T-helper 17 cell (primary cell): Measurements from ENCODE around the gene SETBP1. TPM values are rescaled to one million over a fixed set of nuclear protein-coding genes. Genes with fewer than 3 reads are reported as not detected.

ENCODE experiments used
- ATAC-seq: fragments of 150-1000 bp; cut with Tn5 transposase; 2 replicates; pipeline ENCODE4 v1.10.0; 2021; ENCODE audit warnings: mild to moderate bottlenecking, moderate library complexity
- DNase-seq, 3 donors: peaks; one replicate each; pipeline versions ENCODE4 v3.0.0 to v3.0.0-alpha.2; 2020 to 2021
- H3K9me3 ChIP-seq: one replicate; pipeline ENCODE4 v1.7.0; 2013; ENCODE audit warnings: low read length, mild to moderate bottlenecking; ENCODE audit not compliant: control insufficient read depth, poor library complexity, severe bottlenecking
- H3K27ac Mint-ChIP-seq: one replicate; pipeline ENCODE4 v1.8.0; 2022; ENCODE audit warnings: mild to moderate bottlenecking, moderate library complexity, mixed read lengths
- H3K27me3 Mint-ChIP-seq: one replicate; pipeline ENCODE4 v1.8.0; 2022; ENCODE audit warnings: mixed read lengths
- H3K36me3 Mint-ChIP-seq: one replicate; pipeline ENCODE4 v1.8.0; 2022; ENCODE audit warnings: low read depth, mixed read lengths
- H3K4me1 Mint-ChIP-seq: one replicate; pipeline ENCODE4 v1.8.0; 2022; ENCODE audit warnings: mild to moderate bottlenecking, mixed read lengths
- H3K4me3 Mint-ChIP-seq: one replicate; pipeline ENCODE4 v1.8.0; 2022; ENCODE audit warnings: mild to moderate bottlenecking, moderate library complexity, mixed read lengths
- total RNA-seq, 4 donors: library from RNA in 2 of 4; stranded (reverse) in 2 of 4; gene quantifications; one replicate each; pipeline ENCODE4 v1.2.3 and lab custom pipeline; 2022 to 2026

The SETBP1 gene
- total RNA-seq, 2 donors from 2014 or later = 0.83 to 3.6 TPM

GRCh38 chr18:44896846-44897245, 216.2 kb downstream of the SETBP1 start:
- DNase-seq = no peak
- H3K9me3 ChIP-seq = no peaks in the 10 kb centered on the region
- ATAC-seq = no peak
- H3K36me3 Mint-ChIP-seq = no peaks in the 10 kb centered on the region
- H3K27ac Mint-ChIP-seq = no peak overlapping the region
- no peak overlapping the region for H3K4me3 Mint-ChIP-seq
- peaks cover 8% of the 10 kb centered on the region for H3K27me3 Mint-ChIP-seq
- H3K4me1 Mint-ChIP-seq = peaks cover 19% of the 10 kb centered on the region

DNA sequence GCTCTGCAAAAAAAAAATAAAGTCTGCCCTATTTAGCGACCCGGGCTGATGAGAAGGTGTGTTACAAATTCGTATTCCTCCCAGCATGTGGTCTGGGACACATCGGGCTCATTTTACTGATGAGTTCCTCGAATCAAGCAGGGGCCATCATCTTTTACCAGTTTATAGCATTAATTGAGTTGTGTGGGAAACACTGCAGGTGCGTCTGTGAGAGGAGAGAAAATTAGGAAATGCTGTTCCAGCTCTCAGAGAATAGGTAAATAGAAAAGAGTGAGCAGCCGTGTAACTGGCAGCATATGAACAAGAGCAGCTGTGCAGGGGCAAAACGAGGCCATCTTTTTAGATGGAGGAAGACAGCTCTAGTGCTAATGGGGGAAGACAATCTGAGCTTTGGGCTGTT, 216.7 kb downstream of the SETBP1 start:
- H3K9me3 ChIP-seq = no peaks in the 10 kb centered on the region
- no peak for ATAC-seq
- peaks cover 19% of the 10 kb centered on the region for H3K4me1 Mint-ChIP-seq
- DNase-seq = no peak
- H3K4me3 Mint-ChIP-seq = no peak overlapping the region
- H3K27me3 Mint-ChIP-seq = peaks cover 8% of the 10 kb centered on the region
- no peak overlapping the region for H3K27ac Mint-ChIP-seq
- no peaks in the 10 kb centered on the region for H3K36me3 Mint-ChIP-seq

DNA sequence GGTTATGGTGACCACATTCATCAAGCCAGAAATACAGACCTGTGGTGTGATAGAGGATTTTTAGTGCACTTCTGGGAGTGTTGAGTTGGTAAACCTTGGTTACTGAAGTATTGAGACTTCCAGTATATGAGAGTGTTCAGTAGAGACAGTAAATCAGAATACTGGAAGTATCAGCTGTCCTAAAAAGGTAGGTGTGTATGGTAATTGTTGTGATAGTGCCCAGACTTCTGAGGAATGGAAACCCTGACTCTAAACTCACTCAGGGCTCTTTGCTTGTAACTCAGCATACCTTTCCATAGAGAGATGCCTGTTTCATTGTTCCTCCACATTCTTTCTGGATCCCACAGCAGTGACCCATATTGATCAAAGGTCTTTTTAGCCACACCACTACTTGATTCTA, 217.1 kb downstream of the SETBP1 start:
- DNase-seq (no peak), ATAC-seq (no peak)
- Mint-ChIP-seq H3K27ac (no peak overlapping the region), H3K27me3 (peaks cover 8% of the 10 kb centered on the region), H3K36me3 (no peaks in the 10 kb centered on the region), H3K4me1 (peaks cover 19% of the 10 kb centered on the region), H3K4me3 (no peak overlapping the region)
- H3K9me3 ChIP-seq = no peaks in the 10 kb centered on the region

- H3K4me1 Mint-ChIP-seq = peaks cover 21% of the 10 kb centered on the region
- no peak for ATAC-seq
- peaks cover 14% of the 10 kb centered on the region for H3K27me3 Mint-ChIP-seq
- DNase-seq = no peak
- H3K27ac Mint-ChIP-seq = no peak overlapping the region
- no peak overlapping the region for H3K4me3 Mint-ChIP-seq
- H3K9me3 ChIP-seq = no peaks in the 10 kb centered on the region
- H3K36me3 Mint-ChIP-seq = no peaks in the 10 kb centered on the region
Observed at GRCh38 chr18:44898498-44898897, 217.8 kb downstream of the SETBP1 start.

GRCh38 chr18:44899832-44900231, 219.1 kb downstream of the SETBP1 start:
- Mint-ChIP-seq H3K36me3 (no peaks in the 10 kb centered on the region), H3K4me3 (no peak overlapping the region)
- DNase-seq = no peak

DNA sequence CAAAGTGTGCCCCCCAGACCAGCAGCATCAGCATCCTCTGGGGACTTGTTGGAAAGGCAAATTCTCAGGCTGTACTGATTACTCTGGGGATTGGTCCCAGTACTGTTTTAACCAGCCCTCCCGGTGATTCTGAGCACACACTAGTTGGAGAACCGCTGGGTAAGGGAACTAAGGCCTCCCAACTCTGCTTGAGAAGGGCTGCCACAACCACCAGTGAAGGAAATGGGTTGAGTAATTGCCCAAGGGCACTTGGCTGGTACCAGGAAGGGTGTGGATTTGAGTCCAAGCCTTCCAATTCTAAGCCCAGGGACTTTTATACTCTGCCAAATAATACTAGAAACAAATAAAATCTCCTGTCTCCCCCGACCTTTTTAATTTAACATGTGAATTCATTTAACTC, 219.9 kb downstream of the SETBP1 start:
- no peaks in the 10 kb centered on the region for H3K36me3 Mint-ChIP-seq
- H3K27ac Mint-ChIP-seq = no peak overlapping the region
- DNase-seq = no peak
- H3K4me3 Mint-ChIP-seq = no peak overlapping the region
- H3K9me3 ChIP-seq = no peaks in the 10 kb centered on the region
- peaks cover 16% of the 10 kb centered on the region for H3K27me3 Mint-ChIP-seq
- no peak for ATAC-seq
- peaks cover 8% of the 10 kb centered on the region for H3K4me1 Mint-ChIP-seq

More at GRCh38 chr18:44899832-44900231, 219.1 kb downstream of the SETBP1 start:
- peaks cover 11% of the 10 kb centered on the region for H3K4me1 Mint-ChIP-seq
- peaks cover 14% of the 10 kb centered on the region for H3K27me3 Mint-ChIP-seq
- ATAC-seq = no peak
- H3K9me3 ChIP-seq = no peaks in the 10 kb centered on the region
- H3K27ac Mint-ChIP-seq = no peak overlapping the region

DNA sequence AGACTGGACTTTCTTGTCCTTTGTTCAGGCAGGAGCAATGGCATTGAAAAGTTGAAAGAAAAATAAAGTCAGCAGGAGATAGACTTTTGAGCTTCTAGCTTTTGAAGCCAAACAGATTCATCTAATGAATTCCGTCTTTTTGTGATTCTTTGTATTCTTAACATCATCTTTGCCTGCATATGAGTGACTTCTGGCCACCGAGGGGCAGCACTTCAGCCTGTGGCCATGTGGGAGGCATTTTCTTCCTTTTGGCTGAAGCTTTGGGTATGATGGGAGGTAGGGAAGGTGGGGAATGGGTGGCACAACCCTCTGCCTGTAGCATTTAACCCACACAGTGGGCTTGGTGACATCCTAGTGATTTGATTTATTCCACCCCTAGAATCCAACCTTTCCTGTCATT, 220.6 kb downstream of the SETBP1 start:
- Mint-ChIP-seq H3K27ac (no peak overlapping the region), H3K4me1 (peaks cover 7% of the 10 kb centered on the region), H3K4me3 (no peak overlapping the region), H3K36me3 (no peaks in the 10 kb centered on the region), H3K27me3 (peaks cover 22% of the 10 kb centered on the region)
- no peak for ATAC-seq
- no peak for DNase-seq
- H3K9me3 ChIP-seq = no peaks in the 10 kb centered on the region

DNA sequence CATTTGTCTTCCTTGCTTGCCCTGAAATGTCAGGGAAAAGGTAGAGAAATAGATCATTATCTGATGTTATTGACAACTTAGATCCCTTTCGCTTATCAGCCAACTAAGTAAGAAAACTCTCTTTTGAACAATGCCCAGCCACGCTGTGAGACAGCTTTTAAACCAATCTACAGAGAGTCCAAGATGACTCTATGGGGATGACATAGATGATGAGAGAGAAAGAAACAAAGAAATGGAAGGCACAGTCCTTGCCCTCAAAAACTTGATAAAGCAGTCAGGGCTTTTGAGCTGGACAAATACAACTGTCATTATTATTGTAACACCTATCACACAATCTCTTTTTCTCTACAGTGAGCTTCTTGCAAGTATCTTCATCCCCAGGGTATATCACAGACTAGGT, 222.6 kb downstream of the SETBP1 start:
- H3K27me3 Mint-ChIP-seq = peaks cover 22% of the 10 kb centered on the region
- no peaks in the 10 kb centered on the region for H3K9me3 ChIP-seq
- no peak for ATAC-seq
- H3K36me3 Mint-ChIP-seq = no peaks in the 10 kb centered on the region
- no peak overlapping the region for H3K4me3 Mint-ChIP-seq
- H3K27ac Mint-ChIP-seq = no peak overlapping the region
- peaks cover 3% of the 10 kb centered on the region for H3K4me1 Mint-ChIP-seq
- no peak for DNase-seq

DNA sequence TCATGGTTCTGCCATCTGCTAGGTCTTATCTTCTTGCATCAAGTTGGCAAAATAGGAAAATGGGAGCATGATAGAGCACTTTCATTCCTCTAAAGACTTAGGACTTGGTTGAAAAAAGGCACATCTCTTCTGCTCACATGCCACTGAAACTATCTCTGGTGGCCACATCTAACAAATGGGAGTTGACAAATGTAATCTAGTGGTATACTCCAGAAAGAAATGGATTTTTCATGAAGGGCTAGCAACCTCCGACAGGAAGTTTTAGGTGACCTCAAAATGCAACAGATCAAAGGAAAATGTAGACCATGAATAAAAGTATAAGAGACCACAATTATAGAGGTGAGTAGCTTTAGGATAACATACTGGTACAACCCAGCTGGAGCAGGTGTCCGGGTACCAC, 224.1 kb downstream of the SETBP1 start:
- Mint-ChIP-seq H3K4me1 (peaks cover 6% of the 10 kb centered on the region), H3K4me3 (no peak overlapping the region), H3K27ac (no peak overlapping the region), H3K36me3 (no peaks in the 10 kb centered on the region), H3K27me3 (peaks cover 22% of the 10 kb centered on the region)
- no peak for DNase-seq
- no peaks in the 10 kb centered on the region for H3K9me3 ChIP-seq
- ATAC-seq = no peak

DNA sequence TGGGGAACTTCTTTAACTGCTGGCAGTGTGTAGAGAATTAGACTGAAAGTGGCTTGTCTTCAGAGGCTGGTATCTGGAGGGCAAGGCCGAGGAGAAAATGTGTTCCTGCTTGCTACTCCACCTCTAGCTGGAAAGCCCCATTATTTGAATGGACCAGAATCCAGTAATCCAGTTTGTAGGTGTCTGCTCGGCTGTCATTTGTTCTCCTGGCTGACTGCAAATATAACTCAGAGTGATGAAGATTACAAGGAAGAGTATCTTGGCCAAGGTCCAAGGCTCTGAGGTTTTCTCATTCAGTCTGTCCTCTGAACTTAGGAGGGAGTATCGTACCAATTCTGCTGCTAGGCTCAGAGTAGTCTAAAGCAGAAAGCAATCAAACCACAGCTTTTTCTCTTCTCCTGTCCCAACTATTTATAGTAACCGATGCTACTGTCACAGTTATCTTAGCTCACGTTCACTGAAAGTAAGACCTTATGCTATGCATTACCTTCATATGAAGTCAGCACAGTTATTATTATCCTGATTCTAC, 228.6 kb downstream of the SETBP1 start:
- ATAC-seq (no peak), DNase-seq (no peak)
- Mint-ChIP-seq H3K36me3 (no peaks in the 10 kb centered on the region), H3K27me3 (peaks cover 33% of the 10 kb centered on the region), H3K27ac (no peak overlapping the region), H3K4me1 (peaks cover 3% of the 10 kb centered on the region), H3K4me3 (no peak overlapping the region)
- no peaks in the 10 kb centered on the region for H3K9me3 ChIP-seq

- no peak overlapping the region for H3K27ac Mint-ChIP-seq
- no peaks in the 10 kb centered on the region for H3K36me3 Mint-ChIP-seq
- ATAC-seq (no peak), DNase-seq (no peak)
- H3K4me3 Mint-ChIP-seq = no peak overlapping the region
- H3K27me3 Mint-ChIP-seq = peaks cover 40% of the 10 kb centered on the region
- peaks cover 3% of the 10 kb centered on the region for H3K4me1 Mint-ChIP-seq
- H3K9me3 ChIP-seq = no peaks in the 10 kb centered on the region
Observed at GRCh38 chr18:44911260-44911659, 230.6 kb downstream of the SETBP1 start.

GRCh38 chr18:44911773-44912172, 231.1 kb downstream of the SETBP1 start:
- Mint-ChIP-seq H3K36me3 (no peaks in the 10 kb centered on the region), H3K4me1 (peaks cover 3% of the 10 kb centered on the region), H3K27ac (no peak overlapping the region), H3K4me3 (no peak overlapping the region), H3K27me3 (peaks cover 45% of the 10 kb centered on the region)
- H3K9me3 ChIP-seq = no peaks in the 10 kb centered on the region
- DNase-seq = no peak
- ATAC-seq = no peak

GRCh38 chr18:44912740-44913478, 232.2 kb downstream of the SETBP1 start:
- no peak for ATAC-seq
- H3K36me3 Mint-ChIP-seq = no peaks in the 10 kb centered on the region
- H3K27me3 Mint-ChIP-seq = peaks cover 53% of the 10 kb centered on the region
- H3K9me3 ChIP-seq = no peaks in the 10 kb centered on the region
- H3K4me3 Mint-ChIP-seq = no peak overlapping the region
- H3K4me1 Mint-ChIP-seq = peaks cover 3% of the 10 kb centered on the region
- DNase-seq = no peak
- no peak overlapping the region for H3K27ac Mint-ChIP-seq

DNA sequence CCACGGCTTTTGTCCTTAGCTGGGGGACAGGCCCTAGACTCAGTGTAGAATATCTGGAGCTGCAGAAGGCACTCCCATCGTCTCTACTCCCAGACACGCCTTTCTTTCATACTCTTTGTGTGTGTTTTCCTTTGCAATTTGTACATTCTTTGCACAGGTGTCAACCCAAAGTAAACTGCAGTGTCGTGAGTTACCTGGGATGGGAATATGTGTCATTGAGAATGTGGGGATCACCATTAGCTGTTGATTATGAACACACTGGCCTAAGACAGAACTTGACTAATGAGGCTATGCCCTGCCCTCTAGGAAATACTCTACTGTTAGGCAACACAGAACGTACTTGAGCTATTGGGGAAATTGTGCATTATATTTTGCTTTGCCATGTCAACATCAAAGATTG, 233.3 kb downstream of the SETBP1 start:
- H3K27me3 Mint-ChIP-seq = peaks cover 60% of the 10 kb centered on the region
- DNase-seq = no peak
- no peak overlapping the region for H3K27ac Mint-ChIP-seq
- no peaks in the 10 kb centered on the region for H3K9me3 ChIP-seq
- H3K36me3 Mint-ChIP-seq = no peaks in the 10 kb centered on the region
- no peak for ATAC-seq
- no peak overlapping the region for H3K4me3 Mint-ChIP-seq
- H3K4me1 Mint-ChIP-seq = peaks cover 3% of the 10 kb centered on the region
